Calu3 (cell line): ENCODE data around the gene THSD7B. TPM values are rescaled to one million over a fixed set of nuclear protein-coding genes. Genes with fewer than 3 reads are reported as not detected.

ENCODE experiments used
- BruUV-seq: library from RNA; stranded (reverse); fragments of 400-500 nt; replicated peaks from 2 replicates; lab custom pipeline; 2021; lab: Mats Ljungman, UMichigan
- CTCF ChIA-PET: fragments of 300-600 bp; sonication (Branson Sonifier 250); formaldehyde crosslinking; loops from one replicate; lab custom pipeline; 2022; ENCODE audit warnings: antibody characterized with exemption; lab: Charles Lee
- DNase-seq: peaks from one replicate; pipeline ENCODE4 v3.0.0; 2022
- H3K27ac Mint-ChIP-seq: one replicate; pipeline ENCODE4 v1.8.0; 2022; ENCODE audit warnings: mixed read lengths; ENCODE audit not compliant: unreplicated experiment
- H3K27me3 Mint-ChIP-seq: one replicate; pipeline ENCODE4 v1.8.0; 2022; ENCODE audit warnings: mixed read lengths; ENCODE audit not compliant: unreplicated experiment
- H3K36me3 Mint-ChIP-seq: one replicate; pipeline ENCODE4 v1.8.0; 2022; ENCODE audit warnings: mild to moderate bottlenecking, moderate library complexity, mixed read lengths; ENCODE audit not compliant: insufficient read depth, unreplicated experiment
- H3K4me1 Mint-ChIP-seq: one replicate; pipeline ENCODE4 v1.8.0; 2022; ENCODE audit warnings: mild to moderate bottlenecking, low read depth, mixed read lengths; ENCODE audit not compliant: unreplicated experiment
- H3K4me3 Mint-ChIP-seq: one replicate; pipeline ENCODE4 v1.8.0; 2022; ENCODE audit warnings: mild to moderate bottlenecking, low read depth, moderate library complexity, mixed read lengths; ENCODE audit not compliant: unreplicated experiment
- H3K9me3 Mint-ChIP-seq: one replicate; pipeline ENCODE4 v1.8.0; 2022; ENCODE audit warnings: low read depth, mixed read lengths; ENCODE audit not compliant: unreplicated experiment
- CTCF ChIP-seq: fragments of 200-600 bp; IDR thresholded peaks from one replicate; pipeline ENCODE4 v1.8.0; 2022; ENCODE audit warnings: antibody characterized with exemption; ENCODE audit not compliant: unreplicated experiment
- intact Hi-C: fragments of 100-400 bp; cut with micrococcal nuclease; formaldehyde crosslinking; loops from one replicate; pipeline ENCODE4 v1.10.0; 2022; ENCODE audit not compliant: unreplicated experiment
- total RNA-seq: library from RNA; stranded (reverse); gene quantifications from 2 replicates; pipeline ENCODE4 v1.2.3, GENCODE V29; 2022

THSD7B gene
- total RNA-seq, 1 experiment from 2014 or later = not detected

DNA sequence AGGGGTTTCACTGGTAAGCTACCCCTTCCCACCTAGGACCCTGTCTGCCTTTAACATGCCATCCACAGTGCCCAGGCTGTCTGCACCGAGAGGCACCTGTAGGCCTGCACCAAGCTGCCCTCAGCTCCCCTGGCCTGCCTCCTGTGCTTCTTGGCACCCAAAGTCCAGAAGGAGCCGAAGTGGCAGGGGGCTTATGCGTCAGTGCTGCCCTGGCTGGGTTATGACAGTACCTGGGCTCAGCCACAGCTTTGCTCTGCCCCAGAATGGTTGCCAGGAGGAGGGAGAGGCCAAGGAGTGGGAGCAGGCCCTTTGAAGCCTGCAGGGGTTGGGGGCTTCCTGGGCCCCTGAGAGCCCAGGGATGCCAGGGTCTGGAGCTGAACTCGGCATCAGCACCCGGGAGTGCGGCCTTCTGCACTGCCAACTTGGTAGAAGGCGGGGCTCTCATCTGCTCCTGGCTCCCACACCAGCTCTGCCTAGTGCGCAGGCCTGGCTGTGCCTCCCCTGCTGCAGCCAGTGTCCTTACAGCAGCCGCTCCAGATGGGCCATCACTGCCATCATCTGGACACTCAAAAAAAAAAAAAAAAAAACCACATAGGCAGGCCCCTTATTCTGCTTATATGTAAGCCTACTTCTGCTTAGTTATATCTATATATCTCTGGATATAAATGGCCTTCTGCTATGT, 155.4 kb downstream of the THSD7B start:
- CTCF ChIA-PET = no interaction called here

GRCh38 chr2:136927156-136927555, 161.8 kb downstream of the THSD7B start:
- intact Hi-C loops = no loop called here
- no peak for DNase-seq
- peaks cover 16% of the 10 kb centered on the region for H3K9me3 Mint-ChIP-seq
- no peaks in the 10 kb centered on the region for H3K36me3 Mint-ChIP-seq
- BruUV-seq = no TSS peak
- H3K27me3 Mint-ChIP-seq = no peaks in the 10 kb centered on the region
- H3K27ac Mint-ChIP-seq = no peak overlapping the region
- TF ChIP-seq CTCF = no peak
- no peak overlapping the region for H3K4me3 Mint-ChIP-seq
- CTCF ChIA-PET = no interaction called here
- H3K4me1 Mint-ChIP-seq = no peaks in the 10 kb centered on the region

More for the DNA sequence above, 155.4 kb downstream of the THSD7B start:
- Mint-ChIP-seq H3K4me3 (no peak overlapping the region), H3K27me3 (no peaks in the 10 kb centered on the region), H3K4me1 (no peaks in the 10 kb centered on the region), H3K9me3 (peaks cover 10% of the 10 kb centered on the region), H3K27ac (no peak overlapping the region), H3K36me3 (no peaks in the 10 kb centered on the region)
- intact Hi-C loops = no loop called here
- TF ChIP-seq CTCF = no peak
- no peak for DNase-seq
- BruUV-seq = no TSS peak

GRCh38 chr2:136929531-136929930, 164.2 kb downstream of the THSD7B start:
- DNase-seq = no peak
- CTCF ChIA-PET = no interaction called here

GRCh38 chr2:136932700-136933099, 167.4 kb downstream of the THSD7B start:
- intact Hi-C loops = loop anchor here (1.0 to 10.0 kb wide), 2 partner anchors 532 to 906 kb away; no protein-coding TSS in a partner anchor
- H3K27me3 Mint-ChIP-seq = no peaks in the 10 kb centered on the region
- no peaks in the 10 kb centered on the region for H3K4me1 Mint-ChIP-seq
- DNase-seq = peak; percentile 30
- H3K4me3 Mint-ChIP-seq = no peak overlapping the region
- TF ChIP-seq CTCF = peak; percentile 35
- no peaks in the 10 kb centered on the region for H3K36me3 Mint-ChIP-seq
- no TSS peak for BruUV-seq
- no peak overlapping the region for H3K27ac Mint-ChIP-seq
- CTCF ChIA-PET = no interaction called here
- H3K9me3 Mint-ChIP-seq = peaks cover 7% of the 10 kb centered on the region

More at GRCh38 chr2:136929531-136929930, 164.2 kb downstream of the THSD7B start:
- no peaks in the 10 kb centered on the region for H3K4me1 Mint-ChIP-seq
- no peaks in the 10 kb centered on the region for H3K36me3 Mint-ChIP-seq
- TF ChIP-seq CTCF = no peak
- no peaks in the 10 kb centered on the region for H3K27me3 Mint-ChIP-seq
- intact Hi-C loops = no loop called here
- H3K4me3 Mint-ChIP-seq = no peak overlapping the region
- peaks cover 12% of the 10 kb centered on the region for H3K9me3 Mint-ChIP-seq
- no TSS peak for BruUV-seq
- no peak overlapping the region for H3K27ac Mint-ChIP-seq
